Stimulated activated CD4-positive, alpha-beta T cell treated with anti-CD3 and anti-CD28 coated beads, Interleukin-12 subunit alpha, Interleukin-12 subunit beta, amount 100 ng/mL, for 24 hours (primary cell): ENCODE data around the gene SETD9.

Experiments
- DNase-seq, 2 experiments: peaks; one replicate each; pipeline ENCODE4 v3.0.0-alpha.2; 2020; ENCODE audit warnings: low read depth in 2 of 2

The SETD9 gene

GRCh38 chr5:56934325-56934724, 24.9 kb downstream of the SETD9 start:
- DNase-seq: no peak

GRCh38 chr5:56938858-56939257, 29.5 kb downstream of the SETD9 start:
- DNase-seq: no peak

GRCh38 chr5:56941981-56942380, 32.6 kb downstream of the SETD9 start:
- no peak for DNase-seq

GRCh38 chr5:56947052-56947451, 37.7 kb downstream of the SETD9 start:
- no peak for DNase-seq

- peak; percentile 31 to 51 for DNase-seq
Measured at GRCh38 chr5:56950626-56951125, 41.3 kb downstream of the SETD9 start.

- DNase-seq: peak; percentile 5 to 17
Measured at GRCh38 chr5:56951126-56951945, 41.9 kb downstream of the SETD9 start.

- peak; percentile 62 to 72 for DNase-seq
Measured at GRCh38 chr5:56951946-56952691, 42.7 kb downstream of the SETD9 start, which contains the start of gene MIER3. Gene MIER3 (minus strand): TSS chr5:56952123. CDS start chr5:56952102, 21 bp downstream.

- DNase-seq: no peak
Measured at GRCh38 chr5:56954262-56954661, 44.9 kb downstream of the SETD9 start.

GRCh38 chr5:56958595-56958994, 49.2 kb downstream of the SETD9 start:
- DNase-seq: no peak

GRCh38 chr5:56959326-56959725, 49.9 kb downstream of the SETD9 start:
- DNase-seq: no peak

GRCh38 chr5:56961746-56962145, 52.4 kb downstream of the SETD9 start:
- no peak for DNase-seq

GRCh38 chr5:56962286-56962685, 52.9 kb downstream of the SETD9 start:
- no peak for DNase-seq

- no peak for DNase-seq
Measured at GRCh38 chr5:56963246-56963645, 53.9 kb downstream of the SETD9 start.

- no peak for DNase-seq
Measured at GRCh38 chr5:56964173-56964572, 54.8 kb downstream of the SETD9 start.
